HL-60 (cell line): ENCODE data around the gene CEP44.

Source experiments
- CTCF ChIP-seq: IDR thresholded peaks from one replicate; pipeline ENCODE4 v1.5.1; 2011; ENCODE audit warnings: low read length, control low read depth, inconsistent platforms; ENCODE audit not compliant: insufficient read depth
- GABPA ChIP-seq: IDR thresholded peaks from 2 replicates; pipeline ENCODE4 v1.6.1; 2012; ENCODE audit warnings: low read depth
- POLR2AphosphoS5 ChIP-seq: IDR thresholded peaks from 2 replicates; pipeline ENCODE4 v1.6.1; 2012; ENCODE audit warnings: low read depth

- TF ChIP-seq CTCF (peak; percentile 27), POLR2AphosphoS5 (no peak), GABPA (no peak)
Measured at GRCh38 chr4:174318829-174319764, 35.4 kb downstream of the CEP44 start.
